Neural crest cell (in vitro differentiated cells): ENCODE results near the gene RXRA. TPM values are rescaled to one million over a fixed set of nuclear protein-coding genes. Genes with fewer than 3 reads are reported as not detected.

ENCODE experiments used
- DNase-seq: peaks from one replicate; pipeline ENCODE4 v3.0.0; 2021; ENCODE audit warnings: low read depth, mixed read lengths, low spot score
- H3K27ac Mint-ChIP-seq: one replicate; pipeline ENCODE4 v1.8.0; 2021; ENCODE audit warnings: mild to moderate bottlenecking, mixed read lengths; ENCODE audit not compliant: unreplicated experiment
- H3K27me3 Mint-ChIP-seq: 2 replicates; pipeline ENCODE4 v1.8.0; 2021; ENCODE audit warnings: low read depth, mild to moderate bottlenecking, mixed read lengths
- H3K36me3 Mint-ChIP-seq: 2 replicates; pipeline ENCODE4 v1.8.0; 2021; ENCODE audit warnings: low read depth, mild to moderate bottlenecking, mixed read lengths
- H3K4me1 Mint-ChIP-seq: 2 replicates; pipeline ENCODE4 v1.8.0; 2021; ENCODE audit warnings: mixed read lengths
- H3K4me3 Mint-ChIP-seq: one replicate; pipeline ENCODE4 v1.8.0; 2021; ENCODE audit warnings: mild to moderate bottlenecking, mixed read lengths
- H3K9me3 Mint-ChIP-seq: 2 replicates; pipeline ENCODE4 v1.8.0; 2021; ENCODE audit warnings: mixed read lengths
- CTCF ChIP-seq: fragments of 200-600 bp; sonication (generic); conservative IDR thresholded peaks from 2 replicates; pipeline ENCODE4 v1.5.0; 2021; ENCODE audit warnings: antibody characterized with exemption, mild to moderate bottlenecking
- total RNA-seq: library from RNA; stranded (reverse); gene quantifications from 2 replicates; pipeline ENCODE4 v1.2.1, GENCODE V29; 2021

RXRA gene
- total RNA-seq, 1 donor from 2014 or later, result 41.2 TPM

GRCh38 chr9:134321946-134322741 is 4.1 kb upstream of the RXRA start:
- no peak for DNase-seq
- Mint-ChIP-seq H3K9me3 (no peaks in the 10 kb centered on the region), H3K27me3 (no peaks in the 10 kb centered on the region), H3K4me1 (peaks cover 49% of the 10 kb centered on the region), H3K36me3 (no peaks in the 10 kb centered on the region), H3K4me3 (peak overlapping the region; percentile 44), H3K27ac (no peak overlapping the region)
- no peak for TF ChIP-seq CTCF

- H3K36me3 Mint-ChIP-seq, result no peaks in the 10 kb centered on the region
- no peak for TF ChIP-seq CTCF
- H3K27me3 Mint-ChIP-seq, result no peaks in the 10 kb centered on the region
- H3K4me3 Mint-ChIP-seq, result peak overlapping the region; percentile 84
- H3K9me3 Mint-ChIP-seq, result no peaks in the 10 kb centered on the region
- H3K4me1 Mint-ChIP-seq, result peaks cover 47% of the 10 kb centered on the region
- no peak overlapping the region for H3K27ac Mint-ChIP-seq
- DNase-seq, result no peak
These were observed 3.4 kb upstream of the RXRA start for GRCh38 chr9:134322781-134323241.

GRCh38 chr9:134323741-134324358 is 2.4 kb upstream of the RXRA start:
- no peaks in the 10 kb centered on the region for H3K36me3 Mint-ChIP-seq
- TF ChIP-seq CTCF, result no peak
- no peak for DNase-seq
- H3K4me1 Mint-ChIP-seq, result peaks cover 53% of the 10 kb centered on the region
- H3K9me3 Mint-ChIP-seq, result no peaks in the 10 kb centered on the region
- H3K27me3 Mint-ChIP-seq, result no peaks in the 10 kb centered on the region
- no peak overlapping the region for H3K27ac Mint-ChIP-seq
- peak overlapping the region; percentile 84 for H3K4me3 Mint-ChIP-seq

- H3K9me3 Mint-ChIP-seq, result no peaks in the 10 kb centered on the region
- peaks cover 53% of the 10 kb centered on the region for H3K4me1 Mint-ChIP-seq
- TF ChIP-seq CTCF, result no peak
- DNase-seq, result no peak
- peak overlapping the region; percentile 27 for H3K27ac Mint-ChIP-seq
- H3K4me3 Mint-ChIP-seq, result peak overlapping the region; percentile 84
- H3K36me3 Mint-ChIP-seq, result no peaks in the 10 kb centered on the region
- no peaks in the 10 kb centered on the region for H3K27me3 Mint-ChIP-seq
These were observed 1.7 kb upstream of the RXRA start for GRCh38 chr9:134324359-134325095.

- H3K9me3 Mint-ChIP-seq, result no peaks in the 10 kb centered on the region
- H3K27me3 Mint-ChIP-seq, result no peaks in the 10 kb centered on the region
- peaks cover 50% of the 10 kb centered on the region for H3K4me1 Mint-ChIP-seq
- no peaks in the 10 kb centered on the region for H3K36me3 Mint-ChIP-seq
- peak overlapping the region; percentile 83 for H3K4me3 Mint-ChIP-seq
- no peak for TF ChIP-seq CTCF
- no peak for DNase-seq
- peak overlapping the region; percentile 27 for H3K27ac Mint-ChIP-seq
These were observed 1.0 kb upstream of the RXRA start for GRCh38 chr9:134325096-134325812.
